Measurements from ENCODE around the gene CAPN9. TPM values are rescaled to one million over a fixed set of nuclear protein-coding genes. Genes with fewer than 3 reads are reported as not detected.

Gene CAPN9, protein sequence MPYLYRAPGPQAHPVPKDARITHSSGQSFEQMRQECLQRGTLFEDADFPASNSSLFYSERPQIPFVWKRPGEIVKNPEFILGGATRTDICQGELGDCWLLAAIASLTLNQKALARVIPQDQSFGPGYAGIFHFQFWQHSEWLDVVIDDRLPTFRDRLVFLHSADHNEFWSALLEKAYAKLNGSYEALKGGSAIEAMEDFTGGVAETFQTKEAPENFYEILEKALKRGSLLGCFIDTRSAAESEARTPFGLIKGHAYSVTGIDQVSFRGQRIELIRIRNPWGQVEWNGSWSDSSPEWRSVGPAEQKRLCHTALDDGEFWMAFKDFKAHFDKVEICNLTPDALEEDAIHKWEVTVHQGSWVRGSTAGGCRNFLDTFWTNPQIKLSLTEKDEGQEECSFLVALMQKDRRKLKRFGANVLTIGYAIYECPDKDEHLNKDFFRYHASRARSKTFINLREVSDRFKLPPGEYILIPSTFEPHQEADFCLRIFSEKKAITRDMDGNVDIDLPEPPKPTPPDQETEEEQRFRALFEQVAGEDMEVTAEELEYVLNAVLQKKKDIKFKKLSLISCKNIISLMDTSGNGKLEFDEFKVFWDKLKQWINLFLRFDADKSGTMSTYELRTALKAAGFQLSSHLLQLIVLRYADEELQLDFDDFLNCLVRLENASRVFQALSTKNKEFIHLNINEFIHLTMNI
- not detected in 2 replicates for total RNA-seq

DNA sequence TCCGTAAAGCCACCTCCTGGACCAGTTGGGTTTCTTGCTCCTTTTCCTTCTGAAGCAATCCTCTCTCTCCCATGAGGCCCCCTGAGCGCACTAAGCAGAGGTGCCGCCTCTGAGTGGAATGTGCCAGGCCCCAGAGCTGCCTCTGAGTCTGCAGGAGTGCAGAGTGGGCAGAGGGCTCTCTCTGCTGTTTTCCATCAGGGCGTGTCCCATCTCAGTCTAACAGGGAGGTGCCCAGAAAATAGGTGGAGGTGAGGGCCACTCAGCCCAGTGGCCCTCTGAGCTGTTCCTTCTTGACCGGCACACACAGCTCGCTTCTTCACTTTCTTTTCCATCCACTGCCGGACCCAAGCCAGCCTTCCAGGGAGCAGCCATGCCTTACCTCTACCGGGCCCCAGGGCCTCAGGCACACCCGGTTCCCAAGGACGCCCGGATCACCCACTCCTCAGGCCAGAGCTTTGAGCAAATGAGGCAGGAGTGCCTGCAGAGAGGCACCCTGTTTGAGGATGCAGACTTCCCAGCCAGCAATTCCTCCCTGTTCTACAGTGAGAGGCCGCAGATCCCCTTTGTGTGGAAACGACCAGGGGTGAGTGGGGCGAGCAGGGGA is at the start of gene CAPN9:
Gene CAPN9 (plus strand): TSS at position 262 of the 604 bp plus-strand sequence. CDS start 109 bp downstream, at position 371.

DNA sequence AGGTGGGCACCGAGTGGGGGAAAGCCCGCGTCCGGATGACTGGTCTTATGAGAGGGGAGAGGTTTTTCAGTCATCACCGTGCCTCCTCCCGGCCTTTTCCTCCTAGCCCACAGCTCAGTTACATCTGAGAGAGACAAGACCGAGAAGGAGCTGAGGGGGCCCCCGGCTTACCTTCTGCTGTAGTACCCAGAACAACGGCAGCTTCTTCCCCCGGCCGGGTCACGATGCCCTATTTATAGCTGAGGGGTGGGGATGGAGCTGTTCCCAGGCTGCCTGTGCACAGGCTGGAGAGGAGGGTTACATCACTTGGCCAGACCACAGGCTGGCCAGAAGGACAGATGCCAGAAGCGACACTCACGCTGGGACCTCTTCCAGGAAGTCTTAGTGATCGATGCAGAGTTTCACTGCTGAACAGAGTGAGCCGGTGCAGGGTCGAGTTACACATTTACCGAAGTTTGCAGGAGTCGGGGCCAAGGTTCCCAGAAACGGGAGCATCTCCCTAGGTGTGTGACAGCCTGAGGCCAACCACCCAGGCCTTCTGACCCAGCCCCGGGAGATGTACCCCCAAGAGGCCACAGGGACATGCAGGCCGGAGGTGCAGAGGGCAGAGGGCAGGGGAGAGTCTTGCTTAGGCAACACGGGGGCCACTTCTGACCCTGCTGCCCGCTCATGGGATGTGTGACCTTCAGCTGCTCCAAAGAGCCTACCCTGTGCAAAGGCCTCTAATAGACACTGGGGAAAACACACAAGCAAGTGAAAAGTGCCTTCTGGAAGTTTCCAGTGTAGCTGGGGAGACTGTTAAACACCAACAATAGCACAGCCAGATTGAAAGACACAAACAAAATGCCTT is 33.0 kb upstream of the CAPN9 start, which contains the start of gene AGT:
Gene AGT (minus strand): TSS at position 208 of the 850 bp plus-strand sequence. CDS start 3,299 bp downstream, outside the sequence.

Other genes with a start within 250 kb of the CAPN9 start
- 18.9 and 19.3 TPM in 2 replicates for gene COG2, start 104.9 kb upstream of the CAPN9 start, total RNA-seq
- 1.3 and 1.5 TPM in 2 replicates for gene AGT, start 33.3 kb upstream of the CAPN9 start, total RNA-seq
- gene C1orf198, start 121.1 kb downstream of the CAPN9 start, total RNA-seq = 50.5 and 87.2 TPM in 2 replicates
- gene TTC13, start 231.5 kb downstream of the CAPN9 start, total RNA-seq = 14.2 and 16.9 TPM in 2 replicates
- 15.7 and 17.1 TPM in 2 replicates for gene ARV1, start 231.7 kb downstream of the CAPN9 start, total RNA-seq